CD4-positive, alpha-beta T cell treated with Interleukin-17A for 4 hours (primary cell): ENCODE results near the gene AMELX.

Source experiments
- DNase-seq: peaks from one replicate; pipeline ENCODE4 v3.0.0-alpha.2; 2020; ENCODE audit warnings: mixed read lengths

AMELX gene

GRCh38 chrX:11293113-11293512, at the start of gene AMELX:
Gene AMELX, plus strand, starts transcription at chrX:11293413. Its CDS starts 1,376 bp downstream, at chrX:11294789.
- DNase-seq = no peak

DNA sequence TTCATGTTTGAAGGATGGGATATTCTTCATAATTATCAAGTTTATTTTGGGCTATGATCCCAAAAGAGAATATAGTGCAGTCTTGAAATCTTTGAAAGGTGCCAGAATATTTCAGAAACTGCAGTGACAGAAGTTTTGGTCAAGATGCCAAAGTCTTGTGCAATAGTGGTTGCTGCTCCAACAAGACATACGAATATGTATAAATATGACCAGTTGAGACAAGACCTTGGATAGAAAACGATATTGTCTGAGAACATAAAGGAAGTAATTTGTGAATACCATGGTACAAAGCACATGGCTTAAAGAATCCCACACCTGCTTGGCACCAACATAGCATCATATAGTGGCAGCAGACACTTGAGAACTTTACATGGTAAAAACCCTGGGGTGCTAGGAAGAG, 48.6 kb upstream of the AMELX start:
- DNase-seq = no peak

- DNase-seq = no peak
Measured at GRCh38 chrX:11254417-11255109, 38.6 kb upstream of the AMELX start.

GRCh38 chrX:11257290-11257689, 35.9 kb upstream of the AMELX start:
- DNase-seq = no peak

DNA sequence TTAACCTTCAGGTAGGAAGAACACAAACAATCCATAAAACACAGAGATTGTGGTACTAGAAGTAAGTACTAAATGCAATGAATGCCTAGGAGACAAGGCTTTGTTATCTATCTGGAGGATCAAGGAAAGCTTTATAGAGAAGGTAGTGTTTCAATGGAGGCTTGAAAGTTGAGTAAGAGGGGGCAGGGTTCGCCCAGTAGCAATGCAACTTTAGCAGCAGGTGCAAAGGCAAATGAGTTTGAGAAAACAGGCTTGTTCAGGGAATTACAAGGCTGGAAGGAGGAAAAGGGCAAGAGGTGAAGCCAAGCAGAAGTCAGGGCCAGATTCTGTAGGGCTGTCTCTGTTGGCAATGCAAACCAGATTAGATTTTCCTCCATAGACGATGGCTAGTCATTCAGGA, 35.5 kb upstream of the AMELX start:
- DNase-seq = no peak

GRCh38 chrX:11259437-11259836, 33.8 kb upstream of the AMELX start:
- no peak for DNase-seq

GRCh38 chrX:11261260-11261659, 32.0 kb upstream of the AMELX start:
- no peak for DNase-seq

- DNase-seq = no peak
Measured at GRCh38 chrX:11264925-11265324, 28.3 kb upstream of the AMELX start.

DNA sequence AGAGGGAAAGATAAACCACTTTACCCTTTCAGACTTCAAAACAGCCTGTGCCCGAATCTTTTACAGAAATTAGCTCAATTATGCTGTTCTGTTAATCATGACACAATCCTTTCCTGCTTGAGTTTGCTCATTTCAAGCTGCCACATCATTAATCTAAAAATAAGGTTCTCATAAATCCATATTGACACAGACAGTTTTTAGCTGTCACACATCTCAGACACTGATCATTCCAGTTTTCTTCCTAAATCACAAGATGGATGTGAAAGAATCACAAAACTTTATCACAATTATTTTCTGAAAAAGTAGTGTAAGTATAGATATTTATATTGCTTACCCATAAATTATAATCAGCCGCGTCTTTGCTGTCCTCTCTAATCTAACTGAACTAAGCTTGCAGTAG, 27.9 kb upstream of the AMELX start:
- no peak for DNase-seq

- no peak for DNase-seq
Measured at GRCh38 chrX:11266573-11267003, 26.6 kb upstream of the AMELX start.

- no peak for DNase-seq
Measured at GRCh38 chrX:11267425-11267824, 25.8 kb upstream of the AMELX start.

GRCh38 chrX:11269006-11269405, 24.2 kb upstream of the AMELX start:
- no peak for DNase-seq

DNA sequence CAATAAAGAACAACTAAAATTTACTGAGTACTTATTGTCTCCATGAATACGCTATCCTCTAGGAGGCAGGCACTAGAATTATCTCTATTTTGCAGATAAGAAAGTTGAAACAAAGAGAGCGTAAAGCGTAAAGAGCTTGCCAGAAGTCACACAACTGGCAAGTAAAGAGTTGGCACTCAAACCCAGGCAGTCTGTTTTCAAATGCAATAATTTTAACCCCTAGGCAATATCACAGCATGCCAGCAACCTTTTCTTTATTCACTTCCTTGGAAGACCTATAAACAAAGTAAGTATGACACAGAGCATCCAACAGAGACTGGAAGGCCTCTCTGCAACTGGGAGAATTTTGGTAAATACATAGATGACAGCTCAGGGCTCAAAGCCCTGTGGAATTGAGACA, 23.2 kb upstream of the AMELX start:
- no peak for DNase-seq

DNA sequence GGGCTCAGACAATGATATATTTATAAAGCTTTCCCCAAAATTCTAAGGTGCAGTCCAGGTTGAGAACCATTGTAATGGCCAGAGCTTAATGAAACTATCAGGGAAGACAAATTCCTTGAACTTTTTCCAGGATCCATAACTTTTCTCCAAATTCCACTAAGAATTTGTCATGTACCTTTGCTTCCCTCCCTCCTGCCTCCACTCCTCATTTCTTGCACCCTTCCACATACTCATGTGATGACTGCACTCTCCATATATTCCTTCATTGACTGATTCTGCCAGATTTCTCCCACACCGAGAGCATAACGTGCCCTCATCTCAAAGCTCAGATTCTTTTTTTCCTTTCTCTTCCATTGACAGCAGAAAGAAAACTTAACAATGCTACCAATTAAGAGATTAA, 20.9 kb upstream of the AMELX start:
- DNase-seq = no peak

GRCh38 chrX:11272863-11273262, 20.4 kb upstream of the AMELX start:
- DNase-seq = no peak

DNA sequence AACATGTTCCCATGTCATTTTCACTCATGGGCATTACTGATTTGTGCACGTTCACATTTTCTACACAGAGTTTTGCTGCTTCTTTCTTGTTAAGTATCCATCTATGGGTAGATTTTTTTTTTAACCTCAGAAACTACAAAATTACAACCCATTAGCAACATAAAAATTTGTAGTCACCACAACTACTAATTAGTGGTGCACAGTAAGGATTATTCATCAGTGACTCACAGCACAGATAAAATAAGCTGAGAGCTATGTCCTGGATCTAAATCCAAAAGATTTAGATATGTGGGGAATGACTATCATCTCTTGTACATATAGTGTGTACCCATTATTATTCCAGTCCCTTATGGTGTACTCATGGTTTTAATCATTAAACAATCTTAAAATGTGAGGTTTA, 19.7 kb upstream of the AMELX start:
- DNase-seq = no peak

- DNase-seq = no peak
Measured at GRCh38 chrX:11282043-11282442, 11.2 kb upstream of the AMELX start.

DNA sequence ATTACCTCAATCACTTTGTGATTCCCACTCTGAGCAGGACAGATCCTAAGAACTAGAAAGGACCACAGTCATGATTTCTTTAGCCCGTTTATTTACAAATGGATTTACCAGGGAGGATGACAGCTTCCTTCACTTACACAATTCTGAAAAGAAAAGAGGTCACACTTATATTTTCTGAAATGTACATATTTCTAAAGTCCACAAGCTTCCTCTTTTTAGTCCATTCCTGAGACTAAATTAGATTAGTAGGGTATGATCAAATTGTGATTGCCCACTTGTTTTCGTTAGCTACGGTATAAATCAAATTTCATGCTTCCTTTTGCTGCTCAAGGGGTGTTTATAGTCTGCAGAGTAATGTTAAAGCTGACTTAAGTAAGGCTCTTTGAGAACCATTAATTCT, 7.6 kb upstream of the AMELX start:
- DNase-seq = no peak

- no peak for DNase-seq
Measured at GRCh38 chrX:11287505-11287904, 5.7 kb upstream of the AMELX start.

DNA sequence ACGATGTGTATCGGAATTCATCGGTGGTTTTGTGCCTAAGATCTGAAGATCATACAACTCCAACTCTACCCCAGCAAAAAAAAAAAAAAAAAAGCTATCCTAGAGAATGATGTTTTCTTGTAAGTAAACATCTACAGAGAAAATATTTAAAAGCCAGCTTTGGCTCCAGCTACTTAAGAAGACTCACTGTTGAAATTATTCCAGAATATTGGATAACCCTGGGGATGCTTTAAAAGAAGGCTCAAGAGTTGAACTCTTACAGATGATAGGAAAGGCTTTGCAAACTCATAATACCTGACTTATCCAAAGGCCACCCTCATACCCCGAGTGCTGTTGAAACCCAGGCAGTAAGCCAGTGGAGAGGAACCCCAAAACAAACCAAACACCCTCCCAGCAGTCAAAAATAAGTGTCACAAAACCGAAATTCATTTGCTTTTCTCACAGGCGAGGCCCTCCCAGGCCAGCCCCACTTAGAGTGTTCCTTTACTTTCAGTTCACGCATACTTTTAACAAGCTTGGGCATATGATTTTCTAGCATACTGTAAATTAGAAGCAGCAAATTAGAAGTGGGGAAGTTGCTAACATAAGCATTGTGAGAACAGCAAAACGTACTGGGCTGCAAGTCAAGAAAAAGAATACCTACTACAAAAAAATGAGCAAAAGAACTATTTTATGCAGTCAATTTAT, 2.7 kb upstream of the AMELX start:
- no peak for DNase-seq

GRCh38 chrX:11296051-11296450, 2.8 kb downstream of the AMELX start:
- DNase-seq = no peak

GRCh38 chrX:11298600-11298999, 5.4 kb downstream of the AMELX start:
- no peak for DNase-seq

DNA sequence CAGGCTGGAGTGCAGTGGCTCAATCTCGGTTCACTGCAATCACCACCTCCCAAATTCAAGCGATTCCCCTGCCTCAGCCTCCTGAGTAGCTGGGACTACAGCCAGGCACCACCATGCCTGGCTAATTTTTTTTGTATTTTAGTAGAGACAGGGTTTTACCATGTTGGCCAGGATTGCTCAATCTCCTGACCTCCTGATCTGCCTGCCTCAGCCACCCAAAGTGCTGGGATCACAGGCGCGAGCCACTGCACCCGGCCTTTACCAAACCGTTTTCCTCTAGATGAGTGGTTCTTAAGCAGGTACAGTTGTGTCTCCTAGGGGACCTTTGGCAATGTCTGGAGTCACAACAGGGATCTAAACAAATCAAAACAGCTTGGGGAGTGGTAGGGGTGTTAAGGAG, 11.6 kb downstream of the AMELX start:
- DNase-seq = no peak

DNA sequence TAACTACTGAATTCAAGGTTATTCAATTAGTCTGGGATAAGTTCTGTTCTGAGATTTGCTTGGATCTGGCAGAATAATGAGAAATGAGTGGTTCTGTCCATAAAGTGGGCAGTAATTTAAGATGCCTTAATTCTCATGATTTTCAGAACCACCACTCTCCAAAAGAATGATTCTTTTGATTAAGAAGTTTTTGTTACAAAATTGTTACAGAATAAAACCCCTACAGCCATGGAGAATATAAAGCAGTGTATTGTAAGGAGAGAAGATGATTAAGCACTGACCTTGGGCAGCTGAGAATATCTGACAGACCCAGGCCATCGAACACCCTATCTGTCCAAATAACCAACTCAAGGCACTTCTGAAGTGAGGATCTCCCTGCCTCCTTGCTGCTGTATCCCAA, 12.4 kb downstream of the AMELX start:
- DNase-seq = no peak

DNA sequence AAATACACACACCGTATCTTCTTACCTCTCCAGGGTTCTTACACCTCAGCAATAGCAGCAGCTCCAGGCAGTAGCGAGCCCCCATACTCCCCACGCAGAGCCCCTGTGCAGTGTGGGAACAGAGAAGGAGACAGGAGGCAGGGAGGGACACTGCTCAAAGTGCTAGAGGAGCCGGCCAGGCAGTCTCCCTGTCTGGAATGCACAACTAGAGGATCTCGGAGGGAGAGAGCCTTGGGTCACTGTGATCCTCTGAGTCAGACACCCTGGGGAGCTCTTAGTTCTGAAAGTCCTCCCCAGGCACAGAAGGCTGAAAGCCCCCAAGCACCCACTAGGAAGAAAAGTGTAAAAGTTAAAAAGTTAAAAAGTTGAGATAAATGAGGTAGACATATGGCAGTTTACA, 16.0 kb downstream of the AMELX start:
- no peak for DNase-seq
